GM12878 (cell line): ENCODE results near the gene CTSC. TPM values are rescaled to one million over a fixed set of nuclear protein-coding genes. Genes with fewer than 3 reads are reported as not detected.

Source experiments
- ATAC-seq: fragments of 200-7000 bp; cut with Tn5 transposase; 3 replicates; pipeline ENCODE4 v1.9.1; 2020; ENCODE audit warnings: mild to moderate bottlenecking, moderate library complexity
- BruUV-seq: library from RNA; stranded (reverse); fragments of 400-500 nt; replicated peaks from 2 replicates; lab custom pipeline; 2021; lab: Mats Ljungman, UMichigan
- CTCF ChIA-PET: fragments of 300-600 bp; sonication (Branson Sonifier 250); formaldehyde crosslinking; extraction: SDS; loops from one replicate; lab custom pipeline; 2021; ENCODE audit warnings: inconsistent platforms; lab: Yijun Ruan, JAX
- POLR2A ChIA-PET: fragments of 350-600 bp; formaldehyde crosslinking; extraction: SDS; loops from one replicate; lab custom pipeline; 2021; ENCODE audit warnings: inconsistent platforms; lab: Charles Lee
- RAD21 ChIA-PET: fragments of 300-600 bp; sonication (Branson Sonifier 250); formaldehyde crosslinking; loops from one replicate; lab custom pipeline; 2023; ENCODE audit warnings: antibody characterized with exemption; ENCODE audit not compliant: unreplicated experiment; lab: Charles Lee
- SMC1A ChIA-PET: fragments of 300-600 bp; sonication (Branson Sonifier 250); formaldehyde crosslinking; loops from one replicate; lab custom pipeline; 2023; ENCODE audit not compliant: unreplicated experiment, uncharacterized antibody; lab: Charles Lee
- DNase-seq: peaks from one replicate; pipeline ENCODE4 v3.0.0-alpha.2; 2011; ENCODE audit warnings: low read depth, low spot score
- FAIRE-seq: peaks from 3 replicates; lab custom pipeline; 2011; peaks lifted over from hg19 to GRCh38; lab: Jason Lieb, UNC
- H2AFZ ChIP-seq: 2 replicates; pipeline ENCODE4 v1.6.0; 2011; ENCODE audit warnings: low read depth, low read length, control low read depth; ENCODE audit not compliant: control insufficient read depth
- H3K27ac ChIP-seq: 2 replicates; pipeline ENCODE4 v1.5.1; 2011; ENCODE audit warnings: control low read depth; ENCODE audit not compliant: control insufficient read depth, insufficient read depth
- H3K27me3 ChIP-seq, 2 experiments: replicated peaks in 1 of 2; 2 replicates each; pipeline versions ENCODE4 v1.6.0 to v1.6.1; 2011; ENCODE audit warnings: low read length in 1 of 2; ENCODE audit not compliant: control insufficient read depth in 2 of 2, insufficient read depth in 2 of 2
- H3K36me3 ChIP-seq, 2 experiments: 2 replicates each; pipeline ENCODE4 v1.5.1; 2011; ENCODE audit warnings: low read length in 1 of 2; ENCODE audit not compliant: control insufficient read depth in 2 of 2, insufficient read depth in 2 of 2
- H3K4me1 ChIP-seq: 2 replicates; pipeline ENCODE4 v1.6.1; 2011; ENCODE audit warnings: mild to moderate bottlenecking, low read length, moderate library complexity, mixed read lengths; ENCODE audit not compliant: control insufficient read depth, insufficient read depth
- H3K4me2 ChIP-seq: 2 replicates; pipeline ENCODE4 v1.6.0; 2011; ENCODE audit warnings: control low read depth; ENCODE audit not compliant: control insufficient read depth, insufficient read depth
- H3K4me3 ChIP-seq: fragments of 200-600 bp; sonication (generic); 2 replicates; pipeline ENCODE4 v1.5.1; 2016
- H3K79me2 ChIP-seq: 2 replicates; pipeline ENCODE4 v1.6.0; 2011; ENCODE audit warnings: low read length; ENCODE audit not compliant: control insufficient read depth, insufficient read depth
- H3K9ac ChIP-seq: 2 replicates; pipeline ENCODE4 v1.8.0; 2011; ENCODE audit warnings: low read length, control low read depth, mixed read lengths; ENCODE audit not compliant: control insufficient read depth, insufficient read depth
- H3K9me3 ChIP-seq: replicated peaks from 3 replicates; pipeline ENCODE4 v1.5.1; 2011; ENCODE audit warnings: mild to moderate bottlenecking, low read length; ENCODE audit not compliant: control insufficient read depth, insufficient read depth
- H4K20me1 ChIP-seq: 2 replicates; pipeline ENCODE4 v1.6.0; 2011; ENCODE audit not compliant: control insufficient read depth, insufficient read depth
- BCL11A ChIP-seq: IDR thresholded peaks from 2 replicates; pipeline ENCODE4 v1.6.1; 2011; ENCODE audit warnings: low read depth, low read length
- CBFB ChIP-seq: IDR thresholded peaks from 2 replicates; pipeline ENCODE4 v1.6.1; 2016; ENCODE audit warnings: antibody characterized with exemption, low read depth
- HDAC2 ChIP-seq: fragments of 200-600 bp; sonication (generic); IDR thresholded peaks from 2 replicates; pipeline ENCODE4 v1.6.1; 2017
- IRF5 ChIP-seq: fragments of 450-650 bp; IDR thresholded peaks from 2 replicates; pipeline ENCODE4 v1.6.1; 2017; ENCODE audit warnings: borderline replicate concordance
- JUND ChIP-seq: IDR thresholded peaks from 2 replicates; pipeline ENCODE4 v1.6.1; 2012; ENCODE audit warnings: low read depth, mild to moderate bottlenecking, low read length, improper control_type of control experiment, moderate library complexity
- NFYA ChIP-seq: IDR thresholded peaks from 2 replicates; pipeline ENCODE4 v1.6.1; 2011; ENCODE audit warnings: low read depth, mild to moderate bottlenecking, low read length, improper control_type of control experiment, borderline replicate concordance
- NR2F1 ChIP-seq: fragments of 450-650 bp; conservative IDR thresholded peaks from 2 replicates; pipeline ENCODE4 v1.6.1; 2017; ENCODE audit warnings: mild to moderate bottlenecking
- NRF1 ChIP-seq: conservative IDR thresholded peaks from 2 replicates; pipeline ENCODE4 v1.6.1; 2011; ENCODE audit warnings: mild to moderate bottlenecking, low read depth, low read length, improper control_type of control experiment
- RAD51 ChIP-seq: fragments of 450-650 bp; IDR thresholded peaks from 2 replicates; pipeline ENCODE4 v1.6.1; 2016; ENCODE audit warnings: moderate library complexity, mild to moderate bottlenecking, inconsistent platforms
- RCOR1 ChIP-seq: conservative IDR thresholded peaks from 2 replicates; pipeline ENCODE4 v1.6.1; 2012; ENCODE audit warnings: low read depth, low read length, improper control_type of control experiment
- SP1 ChIP-seq: IDR thresholded peaks from one replicate; pipeline ENCODE4 v1.6.1; 2011; ENCODE audit warnings: low read depth, low read length
- TCF12 ChIP-seq: IDR thresholded peaks from 2 replicates; pipeline ENCODE4 v1.6.1; 2011; ENCODE audit warnings: low read depth, mild to moderate bottlenecking, low read length
- TCF3 ChIP-seq: IDR thresholded peaks from 2 replicates; pipeline ENCODE4 v1.6.1; 2012; ENCODE audit warnings: low read depth, mild to moderate bottlenecking, low read length, borderline replicate concordance; ENCODE audit not compliant: insufficient read depth
- TCF7 ChIP-seq: IDR thresholded peaks from 2 replicates; pipeline ENCODE4 v1.6.1; 2014; ENCODE audit warnings: antibody characterized with exemption, borderline replicate concordance
- ZBTB33 ChIP-seq: fragments of 450-650 bp; IDR thresholded peaks from 2 replicates; pipeline ENCODE4 v1.6.1; 2017; ENCODE audit warnings: mild to moderate bottlenecking
- ZNF622 ChIP-seq: fragments of 450-650 bp; IDR thresholded peaks from 2 replicates; pipeline ENCODE4 v1.6.1; 2017; ENCODE audit warnings: mild to moderate bottlenecking, inconsistent platforms
- WGBS: methylation state at CpG from one replicate; pipeline ENCODE4 v1.1.6; 2016; ENCODE audit warnings: low lambda C conversion rate; ENCODE audit not compliant: insufficient replicate concordance, insufficient coverage; ENCODE audit errors: missing lambda C conversion rate; 5-methylcytosine and 5-hydroxymethylcytosine counted together
- in situ Hi-C: fragments of 300-500 bp; cut with MboI; formaldehyde crosslinking; loops from 9 replicates; pipeline ENCODE4 v1.14.3; 2018; ENCODE audit warnings: mixed read lengths
- intact Hi-C: fragments of 100-400 bp; cut with micrococcal nuclease; formaldehyde crosslinking; loops from one replicate; pipeline ENCODE4 v1.14.2; 2022; ENCODE audit not compliant: unreplicated experiment
- polyA plus RNA-seq, 11 experiments: library from polyadenylated mRNA; depleted of rRNA in 4 of 11; unstranded in 6 of 11; stranded (reverse) in 5 of 11; fragments of >200 nt; fragmentation: Nextera tagmentation in 4 of 11; fragmentation: Illumina TruSeq in 1 of 11; extraction: Ambion mirVana in 4 of 11; extraction: Trizol in 1 of 11; gene quantifications; 1 replicate in 1 of 11; 2 replicates in 10 of 11; pipeline versions ENCODE4 v1.2.1 to v1.2.3, GENCODE V29; 2011 to 2016; ENCODE audit warnings: inconsistent platforms in 2 of 11, missing spikeins in 2 of 11, low read depth in 1 of 11
- total RNA-seq, 4 experiments: library from RNA; depleted of rRNA in 3 of 4; stranded (reverse); fragments of >200 nt in 3 of 4; fragmentation: Illumina TruSeq in 1 of 4; extraction: Trizol in 1 of 4; gene quantifications; 2 replicates each; pipeline versions ENCODE4 v1.2.1 to v1.2.3, GENCODE V29; 2013 to 2021
- TF ChIP-seq, protein P1 (sequence below): fragments of 450-650 bp; IDR thresholded peaks from 2 replicates; pipeline ENCODE4 v1.6.1; 2017; ENCODE audit warnings: mild to moderate bottlenecking, moderate library complexity

The CTSC gene
- total and polyA plus RNA-seq, 10 of the 15 experiments (the other 5 are each of a cell fraction or from before 2014, with no cell fraction given), result 289 to 1,123 (median 430) TPM

GRCh38 chr11:88304352-88304751 is 33.2 kb downstream of the CTSC start (continued):
- TF ChIP-seq ZBTB33 (no peak), JUND (no peak), NRF1 (no peak)
- TF ChIP-seq, protein P1, sequence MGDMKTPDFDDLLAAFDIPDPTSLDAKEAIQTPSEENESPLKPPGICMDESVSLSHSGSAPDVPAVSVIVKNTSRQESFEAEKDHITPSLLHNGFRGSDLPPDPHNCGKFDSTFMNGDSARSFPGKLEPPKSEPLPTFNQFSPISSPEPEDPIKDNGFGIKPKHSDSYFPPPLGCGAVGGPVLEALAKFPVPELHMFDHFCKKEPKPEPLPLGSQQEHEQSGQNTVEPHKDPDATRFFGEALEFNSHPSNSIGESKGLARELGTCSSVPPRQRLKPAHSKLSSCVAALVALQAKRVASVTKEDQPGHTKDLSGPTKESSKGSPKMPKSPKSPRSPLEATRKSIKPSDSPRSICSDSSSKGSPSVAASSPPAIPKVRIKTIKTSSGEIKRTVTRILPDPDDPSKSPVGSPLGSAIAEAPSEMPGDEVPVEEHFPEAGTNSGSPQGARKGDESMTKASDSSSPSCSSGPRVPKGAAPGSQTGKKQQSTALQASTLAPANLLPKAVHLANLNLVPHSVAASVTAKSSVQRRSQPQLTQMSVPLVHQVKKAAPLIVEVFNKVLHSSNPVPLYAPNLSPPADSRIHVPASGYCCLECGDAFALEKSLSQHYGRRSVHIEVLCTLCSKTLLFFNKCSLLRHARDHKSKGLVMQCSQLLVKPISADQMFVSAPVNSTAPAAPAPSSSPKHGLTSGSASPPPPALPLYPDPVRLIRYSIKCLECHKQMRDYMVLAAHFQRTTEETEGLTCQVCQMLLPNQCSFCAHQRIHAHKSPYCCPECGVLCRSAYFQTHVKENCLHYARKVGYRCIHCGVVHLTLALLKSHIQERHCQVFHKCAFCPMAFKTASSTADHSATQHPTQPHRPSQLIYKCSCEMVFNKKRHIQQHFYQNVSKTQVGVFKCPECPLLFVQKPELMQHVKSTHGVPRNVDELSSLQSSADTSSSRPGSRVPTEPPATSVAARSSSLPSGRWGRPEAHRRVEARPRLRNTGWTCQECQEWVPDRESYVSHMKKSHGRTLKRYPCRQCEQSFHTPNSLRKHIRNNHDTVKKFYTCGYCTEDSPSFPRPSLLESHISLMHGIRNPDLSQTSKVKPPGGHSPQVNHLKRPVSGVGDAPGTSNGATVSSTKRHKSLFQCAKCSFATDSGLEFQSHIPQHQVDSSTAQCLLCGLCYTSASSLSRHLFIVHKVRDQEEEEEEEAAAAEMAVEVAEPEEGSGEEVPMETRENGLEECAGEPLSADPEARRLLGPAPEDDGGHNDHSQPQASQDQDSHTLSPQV, result peak; percentile 92; the same call in 1 of the 2 replicates

- Histone ChIP-seq H3K79me2 (peaks cover 31% of the 10 kb centered on the region), H3K4me2 (0 out of 2 replicates have a peak overlapping the region, but pooled peaks have one; percentile 12), H3K4me1 (peaks cover 52% of the 10 kb centered on the region), H3K36me3 (peaks cover 11 to 20% of the 10 kb centered on the region in 2 experiments), H3K9me3 (no peaks in the 10 kb centered on the region; the same call in 1 of the 3 replicates), H4K20me1 (no peaks in the 10 kb centered on the region), H2AFZ (no peak overlapping the region), H3K27ac (peak overlapping the region; percentile 83), H3K27me3 (no peaks in the 10 kb centered on the region), H3K4me3 (no peak overlapping the region), H3K9ac (no peak overlapping the region)
- peak; percentile 64 for DNase-seq
- in situ Hi-C loops, result no loop called here
- ATAC-seq, result peak; percentile 32
- no peak for FAIRE-seq
- ChIA-PET POLR2A (interaction anchor here (0.8 to 3.0 kb wide), 7 partner anchors 9 to 51 kb away, joined by 3 to 28 read pairs (median 5); no protein-coding TSS in a partner anchor), CTCF (interaction anchor here (0.8 to 2.5 kb wide), 6 partner anchors 25 to 287 kb away, joined by 3 to 13 read pairs (median 4); partner anchors contain the start of gene CTSC), RAD21 (interaction anchor here (0.6 to 11.4 kb wide), 8 partner anchors 8 to 140 kb away, joined by 3 to 143 read pairs (median 4); partner anchors contain the start of gene CTSC), SMC1A (interaction anchor here (1.1 to 16.9 kb wide), 8 partner anchors 22 to 287 kb away, joined by 3 to 288 read pairs (median 8); partner anchors contain the start of gene CTSC)
- no TSS peak for BruUV-seq
- WGBS, result 36% methylated on average over 1 of the region's 1 CpG
- intact Hi-C loops, result loop anchor here (5.0 to 10.0 kb wide), 2 partner anchors 126 to 512 kb away; partner anchors contain the start of gene RAB38
- TF ChIP-seq ZNF622, result no peak
- no peak for TF ChIP-seq TCF12
- TF ChIP-seq HDAC2, result no peak
- TF ChIP-seq TCF7, result no peak; the same call in 1 of the 2 replicates
- no peak for TF ChIP-seq NFYA
- TF ChIP-seq NR2F1, result no peak
- TF ChIP-seq RAD51, result no peak
- no peak for TF ChIP-seq IRF5
- TF ChIP-seq TCF3, result no peak
- TF ChIP-seq SP1, result no peak
- no peak for TF ChIP-seq BCL11A
- TF ChIP-seq RCOR1, result no peak
- no peak for TF ChIP-seq CBFB
Measured at GRCh38 chr11:88303037-88303436, 34.5 kb downstream of the CTSC start.
